Measurements from ENCODE around the gene GALNT8. TPM values are rescaled to one million over a fixed set of nuclear protein-coding genes. Genes with fewer than 3 reads are reported as not detected.

Gene GALNT8
- total RNA-seq, 1 experiment from 2014 or later, result not detected

- POLR2A ChIA-PET, result no interaction called here
- H3K36me3 ChIP-seq (ENCODE audit: control insufficient read depth in 1 of 2, insufficient read depth in 2 of 2, low read length in 2 of 2), result no peaks in the 10 kb centered on the region
- RAD21 ChIA-PET (ENCODE audit: low non-redundant PET in 1 of 2, low total read pairs in 2 of 2, uncharacterized antibody in 2 of 2, unreplicated experiment in 2 of 2), result no interaction called here
Measured at GRCh38 chr12:4820971-4821370, 100.8 kb downstream of the GALNT8 start.

More at GRCh38 chr12:4820971-4821370, 100.8 kb downstream of the GALNT8 start:
- TF ChIP-seq SRF (IDR thresholded peaks at IDR 0.05; ENCODE audit: low read depth), result no peak
- TF ChIP-seq POLR2A (IDR thresholded peaks at IDR 0.05; ENCODE audit: borderline replicate concordance, extremely low read depth, insufficient read depth, insufficient read length), result no peak
- no peak for TF ChIP-seq SIN3A (IDR thresholded peaks at IDR 0.05; ENCODE audit: low read depth)
- TF ChIP-seq ELF1 (IDR thresholded peaks at IDR 0.05; ENCODE audit: borderline replicate concordance, low read depth), result no peak
- no peak for TF ChIP-seq EZH2phosphoT487 (IDR thresholded peaks at IDR 0.05; ENCODE audit: borderline replicate concordance)
- no peak for TF ChIP-seq FOSL1 (IDR thresholded peaks at IDR 0.05; ENCODE audit: low read depth)
- TF ChIP-seq TCF7L2 (IDR thresholded peaks at IDR 0.05; ENCODE audit: borderline replicate concordance, extremely low read depth, insufficient read depth, insufficient read length), result no peak
- no peak for TF ChIP-seq ATF3 (IDR thresholded peaks at IDR 0.05)
- TF ChIP-seq CTCF (IDR thresholded peaks at IDR 0.05 in 2 of 3, conservative IDR thresholded peaks at IDR 0.05 in 1 of 3; ENCODE audit: borderline replicate concordance in 1 of 3, insufficient read depth in 1 of 3, low read depth in 2 of 3, low read length in 2 of 3), result no peak
- TF ChIP-seq REST (IDR thresholded peaks at IDR 0.05; ENCODE audit: low read depth), result no peak
- TF ChIP-seq RAD21 (IDR thresholded peaks at IDR 0.05; ENCODE audit: low read depth), result no peak
- TF ChIP-seq EGR1 (IDR thresholded peaks at IDR 0.05; ENCODE audit: low read depth), result no peak
- no peak for TF ChIP-seq ZFX (IDR thresholded peaks at IDR 0.05)
- TF ChIP-seq CBX3 (IDR thresholded peaks at IDR 0.05; ENCODE audit: low read depth), result no peak
- TF ChIP-seq POLR2AphosphoS5 (IDR thresholded peaks at IDR 0.05; ENCODE audit: low read depth, low read length), result no peak
- no peak for TF ChIP-seq CEBPB (IDR thresholded peaks at IDR 0.05; ENCODE audit: low read depth)
- no peak for TF ChIP-seq YY1 (IDR thresholded peaks at IDR 0.05; ENCODE audit: extremely low read depth, insufficient replicate concordance, low read depth, low read length)
- no peak for TF ChIP-seq MAX (IDR thresholded peaks at IDR 0.05)
- CTCF ChIA-PET, result no interaction called here
- intact Hi-C loops (cut with micrococcal nuclease), result no loop called here
- no peak overlapping the region for H2AFZ ChIP-seq (ENCODE audit: low read depth, low read length, poor library complexity, severe bottlenecking)
- no peak overlapping the region for H3K4me3 ChIP-seq (replicated peaks in 1 of 2; ENCODE audit: low read depth in 1 of 2, low read length in 2 of 2)
- H3K4me2 ChIP-seq (ENCODE audit: low read length), result no peak overlapping the region
- no peak overlapping the region for H3K27ac ChIP-seq (ENCODE audit: low read depth, low read length)
- no peaks in the 10 kb centered on the region for H4K20me1 ChIP-seq (ENCODE audit: insufficient read depth)
- no TSS peak for BruUV-seq (replicated peaks)
- H3K79me2 ChIP-seq (ENCODE audit: insufficient read depth, low read length), result no peaks in the 10 kb centered on the region
- H3K27me3 ChIP-seq (ENCODE audit: insufficient read depth, low read length), result peaks cover 74% of the 10 kb centered on the region
- no peak overlapping the region for H3K9ac ChIP-seq (ENCODE audit: low read length)
- ATAC-seq (no peak), DNase-seq (ENCODE audit: low read depth, low spot score) (no peak)
- no peaks in the 10 kb centered on the region for H3K9me3 ChIP-seq (ENCODE audit: control insufficient read depth in 1 of 2, insufficient read depth in 1 of 2, low read depth in 1 of 2, low read length in 2 of 2)
- H3K9me2 ChIP-seq (ENCODE audit: insufficient read depth), result no peaks in the 10 kb centered on the region
- H3K4me1 ChIP-seq (ENCODE audit: control insufficient read depth in 1 of 2, insufficient read depth in 2 of 2, low read length in 2 of 2), result peaks cover 0 to 8% of the 10 kb centered on the region in 2 experiments; a peak in 1 of 4 replicates

Data from HCT116 (cell line).